ENCODE measurements around the gene ZBBX.
"Not testable (repeated sequence)": the region's sequence is repeated elsewhere in the genome, so short reads cannot be mapped to it uniquely, and the experiment has no call there.

Gene ZBBX, protein sequence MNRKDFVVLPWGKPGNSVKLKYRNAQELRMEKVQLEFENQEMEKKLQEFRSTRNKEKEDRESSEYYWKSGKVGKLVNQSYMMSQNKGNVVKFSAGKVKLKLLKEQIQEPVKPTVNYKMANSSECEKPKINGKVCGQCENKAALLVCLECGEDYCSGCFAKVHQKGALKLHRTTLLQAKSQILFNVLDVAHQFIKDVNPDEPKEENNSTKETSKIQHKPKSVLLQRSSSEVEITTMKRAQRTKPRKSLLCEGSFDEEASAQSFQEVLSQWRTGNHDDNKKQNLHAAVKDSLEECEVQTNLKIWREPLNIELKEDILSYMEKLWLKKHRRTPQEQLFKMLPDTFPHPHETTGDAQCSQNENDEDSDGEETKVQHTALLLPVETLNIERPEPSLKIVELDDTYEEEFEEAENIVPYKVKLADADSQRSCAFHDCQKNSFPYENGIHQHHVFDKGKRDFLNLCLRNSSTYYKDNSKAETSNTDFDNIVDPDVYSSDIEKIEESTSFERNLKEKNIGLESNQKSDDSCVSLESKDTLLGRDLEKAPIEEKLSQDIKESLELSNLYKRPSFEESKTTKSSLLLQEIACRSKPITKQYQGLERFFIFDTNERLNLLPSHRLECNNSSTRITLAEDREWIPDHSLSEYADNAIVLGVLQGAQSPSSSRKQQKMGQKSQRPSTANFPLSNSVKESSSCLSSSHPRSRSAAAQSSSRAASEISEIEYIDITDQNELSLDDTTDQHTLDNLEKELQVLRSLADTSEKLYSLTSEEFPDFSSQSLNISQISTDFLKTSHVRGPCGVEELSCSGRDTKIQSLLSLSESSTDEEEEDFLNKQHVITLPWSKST

GRCh38 chr3:167380004-167380689 lies at the start of gene ZBBX:
Gene ZBBX, minus strand, starts transcription at chr3:167380297. Its CDS starts 7,396 bp downstream, at chr3:167372901.
- H3K9me3 Mint-ChIP-seq, result no peaks in the 10 kb centered on the region
- peak; percentile 78 for DNase-seq (ENCODE audit: low spot score)
- H3K4me3 Mint-ChIP-seq, result peak within 1 kb of the TSS; percentile 80
- peaks cover 3% of the 10 kb centered on the region for H3K27me3 Mint-ChIP-seq (ENCODE audit: low read depth)
- H3K36me3 Mint-ChIP-seq (ENCODE audit: low read depth), result no peaks in the 10 kb centered on the region
- peaks cover 4% of the 10 kb centered on the region for H3K4me1 Mint-ChIP-seq (ENCODE audit: low read depth)
- no peak within 1 kb of the TSS for H3K27ac Mint-ChIP-seq

GRCh38 chr3:167426962-167427361 lies 46.9 kb upstream of the ZBBX start:
- DNase-seq (ENCODE audit: low spot score); H3K27ac Mint-ChIP-seq; H3K9me3 Mint-ChIP-seq; H3K4me1 Mint-ChIP-seq (ENCODE audit: low read depth); H3K4me3 Mint-ChIP-seq; H3K36me3 Mint-ChIP-seq (ENCODE audit: low read depth); H3K27me3 Mint-ChIP-seq (ENCODE audit: low read depth): not testable (repeated sequence)

- H3K27ac Mint-ChIP-seq; H3K27me3 Mint-ChIP-seq (ENCODE audit: low read depth); H3K4me1 Mint-ChIP-seq (ENCODE audit: low read depth); H3K9me3 Mint-ChIP-seq; DNase-seq (ENCODE audit: low spot score); H3K36me3 Mint-ChIP-seq (ENCODE audit: low read depth); H3K4me3 Mint-ChIP-seq: not testable (repeated sequence)
Observed at GRCh38 chr3:167422396-167422795, 42.3 kb upstream of the ZBBX start.

DNA sequence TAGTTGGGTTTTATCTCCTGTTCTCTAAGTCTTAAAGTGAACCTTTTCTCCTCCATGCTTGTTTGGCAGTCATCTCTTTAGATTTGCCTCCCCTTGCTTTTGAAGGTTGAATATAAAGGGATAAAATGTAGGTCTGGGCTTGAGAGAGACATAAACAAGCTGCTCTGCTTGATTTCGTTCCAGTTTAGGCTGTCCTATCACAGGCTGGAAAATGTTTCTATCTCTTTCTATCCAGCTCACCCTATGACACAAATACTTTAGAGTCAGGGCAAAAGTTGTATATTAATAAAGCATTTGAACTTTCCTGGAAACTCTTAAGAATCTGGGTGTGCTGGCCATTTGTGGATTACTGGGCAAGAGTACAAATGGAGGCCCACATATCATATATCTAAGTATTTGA lies 29.5 kb upstream of the ZBBX start:
- no peaks in the 10 kb centered on the region for H3K9me3 Mint-ChIP-seq
- H3K27ac Mint-ChIP-seq, result no peak overlapping the region
- no peaks in the 10 kb centered on the region for H3K4me1 Mint-ChIP-seq (ENCODE audit: low read depth)
- no peaks in the 10 kb centered on the region for H3K27me3 Mint-ChIP-seq (ENCODE audit: low read depth)
- H3K36me3 Mint-ChIP-seq (ENCODE audit: low read depth), result no peaks in the 10 kb centered on the region
- no peak overlapping the region for H3K4me3 Mint-ChIP-seq
- no peak for DNase-seq (ENCODE audit: low spot score)

DNA sequence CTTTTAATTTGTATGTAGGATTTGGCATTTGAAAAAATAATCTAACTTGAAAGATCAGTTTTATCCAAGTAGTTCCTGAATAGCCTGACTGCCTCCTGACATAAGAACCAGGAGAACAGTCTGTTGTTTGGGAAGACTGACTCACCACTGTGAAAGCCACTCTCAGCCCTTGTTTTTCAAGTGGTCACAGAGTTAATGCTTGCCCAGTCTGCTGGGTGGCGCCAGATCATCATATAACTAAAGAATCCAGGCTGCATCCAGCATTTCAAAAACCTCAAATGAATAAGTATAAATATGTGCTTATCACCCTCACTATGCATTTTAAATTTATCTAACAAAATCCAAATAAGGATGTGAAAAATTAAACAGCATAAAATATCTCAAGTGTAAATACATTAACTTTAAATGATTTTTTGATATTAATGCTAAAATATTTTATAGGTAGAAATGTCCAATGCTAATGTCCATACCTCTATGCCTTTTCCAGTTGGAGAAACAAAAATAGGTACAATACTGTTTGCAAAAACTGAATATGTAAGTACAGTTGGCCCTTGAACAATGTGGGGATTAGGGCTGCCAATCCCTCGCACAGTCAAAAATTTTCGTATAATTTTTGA lies 26.9 kb upstream of the ZBBX start:
- no peak overlapping the region for H3K4me3 Mint-ChIP-seq
- no peaks in the 10 kb centered on the region for H3K27me3 Mint-ChIP-seq (ENCODE audit: low read depth)
- DNase-seq (ENCODE audit: low spot score), result no peak
- no peaks in the 10 kb centered on the region for H3K9me3 Mint-ChIP-seq
- H3K27ac Mint-ChIP-seq, result no peak overlapping the region
- H3K36me3 Mint-ChIP-seq (ENCODE audit: low read depth), result no peaks in the 10 kb centered on the region
- no peaks in the 10 kb centered on the region for H3K4me1 Mint-ChIP-seq (ENCODE audit: low read depth)

GRCh38 chr3:167397826-167398225 lies 17.7 kb upstream of the ZBBX start:
- no peaks in the 10 kb centered on the region for H3K27me3 Mint-ChIP-seq (ENCODE audit: low read depth)

DNA sequence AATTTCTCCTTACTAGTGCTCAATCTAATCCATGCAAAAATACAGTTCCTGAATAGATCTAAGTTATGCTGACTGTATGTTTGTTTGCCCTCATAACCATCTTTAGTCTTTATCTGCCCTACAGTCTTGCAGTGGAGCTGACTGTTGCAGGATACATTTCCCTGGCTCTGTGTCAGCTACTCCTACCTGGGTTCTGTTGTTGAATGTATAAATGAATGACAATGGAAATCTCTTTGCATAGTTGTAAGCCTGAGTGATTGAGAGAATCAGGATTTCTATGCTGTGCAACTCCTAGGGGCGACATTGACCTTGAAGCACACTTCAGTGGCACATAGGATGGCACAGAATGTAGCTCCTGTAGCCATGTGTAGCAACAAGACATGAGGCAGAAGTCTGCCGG lies 16.0 kb upstream of the ZBBX start:
- Mint-ChIP-seq H3K27me3 (ENCODE audit: low read depth) (no peaks in the 10 kb centered on the region), H3K36me3 (ENCODE audit: low read depth) (no peaks in the 10 kb centered on the region), H3K9me3 (no peaks in the 10 kb centered on the region)

More at GRCh38 chr3:167397826-167398225, 17.7 kb upstream of the ZBBX start:
- H3K27ac Mint-ChIP-seq, result no peak overlapping the region
- H3K9me3 Mint-ChIP-seq, result no peaks in the 10 kb centered on the region
- H3K4me3 Mint-ChIP-seq, result no peak overlapping the region
- H3K36me3 Mint-ChIP-seq (ENCODE audit: low read depth), result no peaks in the 10 kb centered on the region
- no peak for DNase-seq (ENCODE audit: low spot score)
- no peaks in the 10 kb centered on the region for H3K4me1 Mint-ChIP-seq (ENCODE audit: low read depth)

DNA sequence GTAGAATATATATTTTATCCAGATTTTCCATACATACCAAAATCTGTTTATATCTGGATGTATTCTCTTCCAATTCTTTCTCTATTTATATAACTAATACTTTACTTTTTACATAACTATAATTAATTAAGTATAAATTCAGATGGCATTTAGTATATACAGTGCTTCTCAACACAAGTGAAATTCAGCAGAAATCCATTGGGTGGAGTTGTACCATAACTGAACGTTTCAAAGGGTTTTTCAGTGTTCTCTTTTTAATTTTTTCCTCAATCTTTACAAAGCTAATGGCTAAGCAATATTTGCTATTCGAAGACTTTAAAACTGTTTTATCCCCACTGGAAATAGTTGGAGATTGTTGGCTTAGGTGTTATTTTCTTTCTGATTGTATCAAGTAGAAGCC lies 13.9 kb upstream of the ZBBX start:
- no peaks in the 10 kb centered on the region for H3K9me3 Mint-ChIP-seq
- DNase-seq (ENCODE audit: low spot score), result no peak
- H3K27me3 Mint-ChIP-seq (ENCODE audit: low read depth), result no peaks in the 10 kb centered on the region
- no peak overlapping the region for H3K27ac Mint-ChIP-seq
- H3K36me3 Mint-ChIP-seq (ENCODE audit: low read depth), result no peaks in the 10 kb centered on the region
- H3K4me3 Mint-ChIP-seq, result no peak overlapping the region
- H3K4me1 Mint-ChIP-seq (ENCODE audit: low read depth), result no peaks in the 10 kb centered on the region

More for the DNA sequence above, 16.0 kb upstream of the ZBBX start:
- no peaks in the 10 kb centered on the region for H3K4me1 Mint-ChIP-seq (ENCODE audit: low read depth)
- H3K27ac Mint-ChIP-seq, result no peak overlapping the region
- H3K4me3 Mint-ChIP-seq, result no peak overlapping the region
- DNase-seq (ENCODE audit: low spot score), result no peak

DNA sequence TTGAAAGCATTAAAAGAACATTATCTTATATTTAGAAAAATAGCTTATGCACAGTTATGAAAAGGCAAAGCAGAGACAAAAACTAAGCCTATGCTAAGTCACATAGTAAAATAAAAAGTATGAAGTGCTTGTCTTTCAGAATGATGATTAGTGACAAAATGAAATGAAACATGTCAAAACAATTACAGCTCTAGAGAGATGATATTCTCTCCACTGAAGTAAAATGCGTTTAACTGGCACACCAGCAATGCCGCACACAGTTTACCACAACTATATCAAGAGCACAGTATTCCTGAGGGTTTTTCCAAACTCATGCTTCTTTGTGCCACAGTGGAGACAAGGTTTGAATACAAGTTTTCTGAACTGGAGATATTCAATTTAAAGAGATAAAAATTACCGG lies 2.1 kb upstream of the ZBBX start:
- no peaks in the 10 kb centered on the region for H3K36me3 Mint-ChIP-seq (ENCODE audit: low read depth)
- peaks cover 4% of the 10 kb centered on the region for H3K4me1 Mint-ChIP-seq (ENCODE audit: low read depth)
- no peak overlapping the region for H3K27ac Mint-ChIP-seq
- no peak for DNase-seq (ENCODE audit: low spot score)
- H3K27me3 Mint-ChIP-seq (ENCODE audit: low read depth), result peaks cover 3% of the 10 kb centered on the region
- no peaks in the 10 kb centered on the region for H3K9me3 Mint-ChIP-seq
- no peak overlapping the region for H3K4me3 Mint-ChIP-seq

GRCh38 chr3:167375478-167375877 lies 4.6 kb downstream of the ZBBX start:
- H3K4me3 Mint-ChIP-seq, result no peak overlapping the region
- no peak for DNase-seq (ENCODE audit: low spot score)
- peaks cover 4% of the 10 kb centered on the region for H3K4me1 Mint-ChIP-seq (ENCODE audit: low read depth)
- H3K36me3 Mint-ChIP-seq (ENCODE audit: low read depth), result no peaks in the 10 kb centered on the region
- no peak overlapping the region for H3K27ac Mint-ChIP-seq
- peaks cover 3% of the 10 kb centered on the region for H3K27me3 Mint-ChIP-seq (ENCODE audit: low read depth)
- no peaks in the 10 kb centered on the region for H3K9me3 Mint-ChIP-seq

DNA sequence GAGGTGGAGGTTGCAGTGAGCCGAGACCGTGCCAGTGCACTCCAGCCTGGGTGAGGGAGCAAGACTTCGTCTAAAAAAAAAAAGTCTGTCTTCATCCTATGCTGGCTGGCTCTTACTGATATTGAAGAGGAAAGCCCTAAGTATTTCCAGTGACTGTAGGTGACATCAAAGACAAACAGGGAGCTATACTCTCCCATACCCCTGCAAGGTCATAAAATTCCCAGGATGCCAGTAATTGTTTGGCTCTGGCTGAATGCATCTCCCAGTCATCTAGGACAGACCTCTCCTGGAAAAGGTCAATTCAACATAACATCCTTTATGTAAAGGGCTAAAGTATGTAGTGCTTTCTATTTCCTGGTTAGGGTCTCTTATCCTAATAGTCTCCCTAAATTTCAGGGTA lies 8.0 kb downstream of the ZBBX start:
- no peaks in the 10 kb centered on the region for H3K27me3 Mint-ChIP-seq (ENCODE audit: low read depth)
- H3K4me1 Mint-ChIP-seq (ENCODE audit: low read depth), result no peaks in the 10 kb centered on the region

GRCh38 chr3:167361948-167362347 lies 18.1 kb downstream of the ZBBX start:
- Mint-ChIP-seq H3K27me3 (ENCODE audit: low read depth) (no peaks in the 10 kb centered on the region), H3K27ac (no peak overlapping the region), H3K36me3 (ENCODE audit: low read depth) (no peaks in the 10 kb centered on the region)

More for the DNA sequence above, 8.0 kb downstream of the ZBBX start:
- no peaks in the 10 kb centered on the region for H3K9me3 Mint-ChIP-seq
- no peak for DNase-seq (ENCODE audit: low spot score)
- no peak overlapping the region for H3K4me3 Mint-ChIP-seq
- no peaks in the 10 kb centered on the region for H3K36me3 Mint-ChIP-seq (ENCODE audit: low read depth)
- no peak overlapping the region for H3K27ac Mint-ChIP-seq

GRCh38 chr3:167361306-167361705 lies 18.8 kb downstream of the ZBBX start:
- Mint-ChIP-seq H3K9me3 (no peaks in the 10 kb centered on the region), H3K27ac (no peak overlapping the region), H3K4me3 (no peak overlapping the region), H3K36me3 (ENCODE audit: low read depth) (no peaks in the 10 kb centered on the region), H3K4me1 (ENCODE audit: low read depth) (no peaks in the 10 kb centered on the region), H3K27me3 (ENCODE audit: low read depth) (no peaks in the 10 kb centered on the region)
- DNase-seq (ENCODE audit: low spot score), result no peak

More at GRCh38 chr3:167361948-167362347, 18.1 kb downstream of the ZBBX start:
- DNase-seq (ENCODE audit: low spot score), result no peak
- H3K9me3 Mint-ChIP-seq, result no peaks in the 10 kb centered on the region
- no peak overlapping the region for H3K4me3 Mint-ChIP-seq
- no peaks in the 10 kb centered on the region for H3K4me1 Mint-ChIP-seq (ENCODE audit: low read depth)
